ENCODE results near the gene HLA-DRA.
"Not testable (repeated sequence)": the region's sequence is repeated elsewhere in the genome, so short reads cannot be mapped to it uniquely, and the experiment has no call there.

The HLA-DRA gene

DNA sequence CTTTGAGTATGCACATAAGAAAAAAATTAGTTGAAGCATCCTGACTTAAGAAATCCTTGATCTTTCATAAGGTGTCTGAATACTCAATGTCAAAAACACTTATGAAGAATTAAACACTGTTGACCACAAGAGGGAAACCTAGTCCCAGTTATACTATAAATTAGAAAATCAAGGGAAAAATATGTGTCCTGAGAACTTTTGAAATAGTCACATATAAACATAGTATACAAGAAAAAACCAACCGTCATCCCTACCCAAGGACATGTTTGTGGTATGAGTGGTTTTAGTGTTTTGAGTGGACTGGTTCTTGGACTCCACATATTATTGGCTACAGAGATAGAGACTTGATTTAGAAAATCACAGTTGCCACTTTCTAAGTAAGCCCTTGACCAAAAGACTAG, 7.6 kb upstream of the HLA-DRA start:
- DNase-seq: peak; percentile 4

DNA sequence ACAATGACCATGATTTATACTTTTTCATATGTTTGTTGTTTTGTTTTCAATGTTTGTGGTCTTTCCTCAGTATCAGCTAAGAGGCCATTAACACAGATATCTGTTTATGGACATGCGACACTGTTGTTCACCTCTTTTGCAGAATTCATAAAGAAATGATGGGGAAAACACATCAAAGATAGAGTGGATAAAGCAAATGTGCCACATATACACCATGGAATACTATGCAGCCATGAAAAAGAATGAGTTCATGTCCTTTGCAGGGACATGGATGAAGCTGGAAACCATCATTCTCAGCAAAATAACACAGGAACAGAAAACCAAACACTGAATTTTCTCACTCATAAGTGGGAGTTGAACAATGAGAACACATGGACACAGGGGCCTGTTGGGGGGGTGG, 5.7 kb upstream of the HLA-DRA start:
- DNase-seq: not testable (repeated sequence)

DNA sequence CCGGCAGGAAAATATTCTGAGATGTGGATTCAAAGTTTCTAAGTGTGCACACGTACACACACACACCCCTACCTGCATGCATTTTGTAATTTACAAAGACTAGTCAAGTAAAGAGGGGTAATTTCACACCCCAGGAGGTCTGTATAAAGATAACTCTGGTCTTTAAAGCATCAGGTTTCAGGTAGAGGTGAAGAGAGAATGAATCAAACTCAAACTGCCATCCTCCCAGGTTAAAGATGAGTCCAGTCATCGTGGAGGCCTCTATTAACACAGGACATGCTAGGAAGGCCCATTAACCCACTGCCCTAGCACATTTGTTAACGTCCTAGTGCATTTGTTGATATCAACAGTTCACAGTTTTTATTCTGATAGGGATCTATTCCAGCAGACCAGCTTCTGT, 3.5 kb upstream of the HLA-DRA start:
- DNase-seq: no peak

DNA sequence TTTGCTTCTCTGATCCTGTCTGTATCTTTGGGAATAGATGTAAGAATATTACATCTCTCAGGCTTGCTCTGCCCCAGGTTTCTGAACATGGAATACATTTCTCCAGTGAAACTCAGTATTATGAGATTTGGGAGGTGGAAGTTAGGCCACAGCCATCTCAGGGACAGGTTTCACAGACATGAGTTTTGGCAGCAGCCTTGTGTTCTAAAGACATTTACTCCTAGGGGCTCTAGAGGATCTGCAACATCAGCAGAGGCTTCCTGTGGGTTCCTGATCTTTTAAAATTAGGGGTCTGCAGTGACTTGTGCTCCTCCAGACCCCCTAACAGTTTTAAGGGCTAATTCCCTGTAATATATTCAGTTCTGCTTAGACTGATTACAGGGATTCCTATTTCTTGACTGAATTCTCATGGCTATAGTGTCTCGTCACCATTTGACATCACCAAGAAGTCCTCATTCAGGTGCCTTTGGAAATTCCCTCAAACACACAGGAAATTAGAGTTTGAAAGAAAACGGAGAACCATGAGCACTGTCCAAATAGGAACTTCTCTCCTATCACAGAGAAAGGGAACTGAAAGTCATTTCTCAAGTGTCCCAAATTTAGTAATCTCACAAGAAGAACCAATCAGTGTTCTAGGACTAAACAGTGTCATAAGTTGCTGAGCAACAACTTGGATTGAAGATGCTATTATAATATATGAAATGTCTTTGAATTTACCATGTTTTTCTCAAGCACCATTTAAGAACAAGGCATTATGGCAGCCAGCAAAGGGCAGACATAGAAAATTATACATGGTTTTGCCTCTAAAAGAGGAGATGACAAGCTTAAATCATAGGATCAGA, 2.5 kb upstream of the HLA-DRA start:
- no peak for DNase-seq

DNA sequence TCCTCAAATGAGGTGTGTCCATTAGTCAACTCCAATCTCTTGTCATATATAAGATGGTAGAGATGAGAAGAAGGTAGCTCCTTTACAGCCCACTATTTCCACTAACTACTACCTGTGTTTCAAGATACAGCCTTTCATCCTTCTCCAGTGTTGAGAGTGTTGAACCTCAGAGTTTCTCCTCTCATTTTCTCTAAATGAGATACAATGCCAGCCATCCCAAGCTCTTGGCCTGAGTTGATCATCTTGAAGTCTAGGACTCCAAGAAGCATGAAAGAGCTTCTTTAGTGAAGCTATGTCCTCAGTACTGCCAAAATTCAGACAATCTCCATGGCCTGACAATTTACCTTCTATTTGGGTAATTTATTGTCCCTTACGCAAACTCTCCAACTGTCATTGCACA, 548 bp upstream of the HLA-DRA start:
- DNase-seq: no peak

DNA sequence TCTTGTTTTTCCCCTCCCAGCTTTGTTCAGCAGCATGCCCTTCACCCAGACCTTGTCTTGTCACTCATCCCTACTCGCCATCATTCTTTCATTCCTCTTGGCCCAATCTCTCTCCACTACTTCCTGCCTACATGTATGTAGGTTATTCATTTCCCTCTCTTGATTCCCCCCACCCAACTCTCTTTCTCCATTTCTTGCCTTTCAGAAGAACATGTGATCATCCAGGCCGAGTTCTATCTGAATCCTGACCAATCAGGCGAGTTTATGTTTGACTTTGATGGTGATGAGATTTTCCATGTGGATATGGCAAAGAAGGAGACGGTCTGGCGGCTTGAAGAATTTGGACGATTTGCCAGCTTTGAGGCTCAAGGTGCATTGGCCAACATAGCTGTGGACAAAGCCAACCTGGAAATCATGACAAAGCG, 2.6 kb downstream of the HLA-DRA start:
- DNase-seq: no peak

DNA sequence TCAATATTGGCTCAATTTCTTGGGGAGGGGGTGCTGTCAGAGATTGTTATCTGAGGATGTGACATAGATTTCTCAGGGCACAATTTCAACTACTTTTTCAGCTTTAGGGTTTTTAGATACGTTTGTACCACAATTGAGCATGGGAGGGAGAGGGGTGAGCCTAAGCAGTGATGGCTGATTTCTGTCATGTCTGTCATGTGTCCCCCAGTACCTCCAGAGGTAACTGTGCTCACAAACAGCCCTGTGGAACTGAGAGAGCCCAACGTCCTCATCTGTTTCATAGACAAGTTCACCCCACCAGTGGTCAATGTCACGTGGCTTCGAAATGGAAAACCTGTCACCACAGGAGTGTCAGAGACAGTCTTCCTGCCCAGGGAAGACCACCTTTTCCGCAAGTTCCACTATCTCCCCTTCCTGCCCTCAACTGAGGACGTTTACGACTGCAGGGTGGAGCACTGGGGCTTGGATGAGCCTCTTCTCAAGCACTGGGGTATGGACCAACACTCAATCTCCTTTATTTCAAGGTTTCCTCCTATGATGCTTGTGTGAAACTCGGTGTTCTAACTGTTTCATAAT, 3.4 kb downstream of the HLA-DRA start:
- no peak for DNase-seq

DNA sequence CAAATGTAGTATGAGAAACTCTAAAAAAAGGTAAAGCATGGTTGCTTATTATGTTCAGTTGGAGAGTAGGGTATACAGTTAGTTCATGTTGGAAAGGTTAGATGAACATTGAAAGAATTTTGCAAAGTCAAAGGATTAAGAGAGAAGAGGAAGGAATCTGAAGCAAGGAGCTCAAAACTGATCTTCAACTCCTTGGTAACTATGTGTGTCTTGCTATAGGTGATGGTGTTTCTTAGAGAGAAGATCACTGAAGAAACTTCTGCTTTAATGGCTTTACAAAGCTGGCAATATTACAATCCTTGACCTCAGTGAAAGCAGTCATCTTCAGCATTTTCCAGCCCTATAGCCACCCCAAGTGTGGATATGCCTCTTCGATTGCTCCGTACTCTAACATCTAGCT, 4.7 kb downstream of the HLA-DRA start:
- no peak for DNase-seq

DNA sequence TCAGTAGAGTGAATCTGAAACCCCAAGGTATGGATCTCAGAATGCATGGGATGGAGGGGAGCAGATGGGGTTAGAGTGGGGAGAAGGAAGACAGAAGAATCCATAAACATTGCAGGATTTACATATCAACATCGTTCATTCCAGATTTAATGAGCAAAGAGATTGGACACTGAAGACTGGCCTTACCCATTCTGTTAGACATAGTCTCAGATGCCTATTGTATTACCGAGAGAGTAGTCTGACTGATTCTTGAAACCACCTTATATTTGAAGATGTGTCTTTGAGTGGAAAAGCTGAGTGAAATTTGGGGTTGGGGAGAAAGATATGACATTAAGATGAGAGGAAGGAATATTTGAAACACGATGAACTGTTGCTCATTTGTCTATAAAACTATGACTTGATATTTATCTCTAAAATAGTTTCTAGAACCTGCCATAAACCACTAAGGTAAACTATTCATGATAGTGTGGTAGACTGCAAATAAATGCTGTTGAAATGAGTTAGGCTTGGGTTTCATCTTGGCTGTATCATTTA, 5.7 kb downstream of the HLA-DRA start:
- DNase-seq: no peak

DNA sequence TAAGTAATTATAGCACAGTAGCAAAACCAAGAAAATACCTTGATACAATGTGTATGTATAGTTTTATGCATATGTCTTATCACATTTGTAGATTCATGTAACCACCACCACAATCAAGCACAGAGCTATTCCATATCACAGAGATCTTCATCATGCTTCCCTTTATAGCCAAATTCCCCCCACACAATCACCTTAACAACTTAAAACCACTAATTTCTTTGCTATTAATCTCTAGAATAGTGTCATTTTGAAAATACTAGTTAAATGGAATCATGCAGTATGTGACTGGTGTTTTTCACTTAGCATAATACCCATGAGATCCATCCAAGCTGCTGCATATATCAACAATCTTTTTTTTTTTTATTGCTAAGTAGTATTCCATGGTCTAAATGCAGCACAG, 8.2 kb downstream of the HLA-DRA start:
- no peak for DNase-seq

DNA sequence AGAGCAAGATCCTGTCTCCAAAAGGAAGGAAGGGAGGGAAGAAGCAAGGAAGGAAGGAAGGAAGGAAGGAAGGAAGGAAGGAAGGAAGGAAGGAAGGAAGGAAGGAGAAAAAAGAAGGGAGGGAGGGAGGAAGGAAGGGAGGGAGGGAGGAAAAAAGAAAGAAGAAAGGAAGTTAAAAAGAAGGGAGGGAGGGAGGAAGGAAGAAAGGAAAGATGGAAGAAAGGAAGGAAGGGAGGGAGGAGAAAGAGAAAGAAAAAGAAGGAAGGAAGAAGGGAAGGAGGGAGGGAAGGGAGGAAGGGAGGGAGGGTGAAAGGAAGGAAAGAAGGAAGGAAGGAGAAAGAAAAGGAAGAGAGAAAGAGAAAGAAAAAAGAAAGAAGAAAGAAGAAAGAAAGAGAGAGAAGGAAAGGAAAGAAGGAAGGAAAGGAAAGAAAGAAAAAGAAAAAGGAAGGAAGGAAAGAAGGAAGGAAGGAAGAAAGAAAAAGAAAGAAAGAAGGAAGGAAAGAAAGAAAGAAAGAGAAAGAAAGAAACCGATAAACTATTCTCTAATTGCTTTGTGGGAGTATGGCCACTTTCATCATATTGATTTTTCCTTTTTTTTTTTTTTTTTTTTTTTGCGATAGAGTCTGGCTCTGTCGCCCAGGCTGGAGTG, 9.5 kb downstream of the HLA-DRA start:
- no peak for DNase-seq

DNA sequence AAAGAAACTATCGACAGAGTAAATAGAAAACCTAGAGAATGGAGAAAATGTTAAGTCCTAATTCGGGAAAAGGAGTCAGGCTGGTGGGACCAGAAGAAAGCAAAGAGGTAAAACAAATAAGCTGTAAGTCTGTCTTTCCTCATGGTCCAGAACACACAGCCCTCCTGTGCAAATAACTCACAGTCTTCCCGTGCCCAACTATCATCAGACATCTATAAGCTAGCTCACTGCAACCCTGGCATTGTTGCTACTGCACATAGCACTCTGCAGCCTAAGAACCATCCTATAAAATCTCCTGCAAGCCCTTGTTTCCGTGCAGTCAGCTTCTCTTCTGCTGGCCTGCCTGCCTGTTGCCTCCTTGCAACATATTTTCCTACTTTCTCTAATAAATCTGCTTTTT, 17.4 kb downstream of the HLA-DRA start:
- DNase-seq: no peak

DNA sequence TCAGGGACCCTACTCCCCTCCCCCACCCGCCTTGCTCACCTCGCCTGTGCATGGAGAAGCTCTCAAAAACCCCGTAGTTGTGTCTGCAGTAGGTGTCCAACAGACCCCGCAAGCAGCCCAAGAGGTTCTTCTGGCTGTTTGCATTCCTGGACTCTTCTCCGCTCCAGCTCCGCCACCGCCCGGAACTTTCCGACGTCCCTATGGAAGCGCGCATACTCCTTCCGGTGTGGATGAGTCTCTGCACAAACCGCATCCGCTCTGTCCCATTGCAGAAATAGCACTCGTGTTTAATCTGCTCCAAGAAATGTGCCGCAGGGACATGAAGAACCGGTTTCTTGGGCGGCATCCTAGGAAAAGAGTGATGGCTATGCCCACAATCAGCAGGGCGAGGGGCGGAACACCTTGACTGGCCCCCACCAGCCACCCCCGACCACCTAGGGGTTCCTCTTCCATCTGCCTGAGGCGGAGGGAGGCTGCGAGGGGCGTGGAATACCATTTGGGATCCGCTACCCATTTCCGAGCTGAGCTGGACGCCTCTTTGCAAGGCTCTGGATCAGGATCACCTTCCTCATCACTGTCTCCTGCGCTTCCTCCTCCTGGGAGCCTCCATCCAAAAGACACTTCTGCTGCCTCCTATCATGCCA, 20.2 kb downstream of the HLA-DRA start:
- DNase-seq: no peak

DNA sequence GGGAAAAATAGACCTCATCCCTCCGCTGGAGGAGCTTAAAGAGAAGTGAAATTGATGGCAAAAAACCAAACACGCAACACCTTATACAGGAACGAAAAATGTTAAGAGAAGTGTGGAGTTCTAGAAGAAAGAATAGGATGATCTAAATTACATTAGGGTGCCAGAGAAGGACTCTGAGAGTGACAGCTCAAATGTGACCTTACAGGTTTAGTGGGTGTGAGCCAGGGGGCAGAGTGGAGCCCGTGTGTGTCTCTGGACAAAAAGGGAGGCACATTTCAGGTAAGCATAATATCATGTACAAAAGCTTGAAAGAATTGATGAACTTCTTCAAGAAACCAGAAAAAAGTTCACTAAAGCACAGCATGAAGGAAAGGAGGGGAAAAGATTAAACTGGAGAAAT, 20.8 kb downstream of the HLA-DRA start:
- DNase-seq: no peak

DNA sequence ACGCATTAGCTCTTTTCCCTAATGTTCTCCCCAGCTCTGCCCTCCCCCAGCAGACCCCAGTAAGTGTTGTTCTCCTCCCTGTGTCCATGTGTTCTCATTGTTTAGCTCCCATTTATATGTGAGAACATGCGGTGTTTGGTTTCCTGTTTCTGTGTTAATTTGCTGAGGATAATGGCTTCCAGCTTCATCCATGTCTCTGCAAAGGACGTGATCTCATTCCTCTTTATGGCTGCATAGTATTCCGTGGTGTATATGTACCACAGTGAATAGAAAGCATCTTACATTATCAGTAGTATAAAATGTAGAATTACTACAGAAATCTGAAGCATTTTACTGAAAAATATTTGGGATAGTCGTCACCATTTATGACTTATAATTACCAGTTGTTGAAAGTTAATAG, 21.8 kb downstream of the HLA-DRA start:
- DNase-seq: no peak

DNA sequence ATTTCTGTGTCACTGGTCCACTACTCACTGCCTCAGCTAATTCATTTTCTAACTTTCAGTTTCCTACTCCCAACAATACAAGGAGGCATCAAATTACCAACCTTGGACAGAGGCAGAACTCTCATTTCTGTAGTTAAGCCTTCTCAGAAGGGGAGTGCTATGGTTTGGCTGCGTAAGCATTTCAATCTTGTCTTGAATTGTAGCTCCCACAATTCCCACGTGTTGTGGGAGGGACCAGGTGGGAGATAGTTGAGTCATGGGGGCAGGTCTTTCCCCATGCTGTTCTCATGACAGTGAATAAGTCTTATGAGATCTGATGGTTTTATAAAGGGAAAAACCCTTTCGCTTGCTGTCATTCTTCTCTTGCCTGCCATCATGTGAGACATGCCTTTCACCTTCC, 22.9 kb downstream of the HLA-DRA start:
- no peak for DNase-seq

DNA sequence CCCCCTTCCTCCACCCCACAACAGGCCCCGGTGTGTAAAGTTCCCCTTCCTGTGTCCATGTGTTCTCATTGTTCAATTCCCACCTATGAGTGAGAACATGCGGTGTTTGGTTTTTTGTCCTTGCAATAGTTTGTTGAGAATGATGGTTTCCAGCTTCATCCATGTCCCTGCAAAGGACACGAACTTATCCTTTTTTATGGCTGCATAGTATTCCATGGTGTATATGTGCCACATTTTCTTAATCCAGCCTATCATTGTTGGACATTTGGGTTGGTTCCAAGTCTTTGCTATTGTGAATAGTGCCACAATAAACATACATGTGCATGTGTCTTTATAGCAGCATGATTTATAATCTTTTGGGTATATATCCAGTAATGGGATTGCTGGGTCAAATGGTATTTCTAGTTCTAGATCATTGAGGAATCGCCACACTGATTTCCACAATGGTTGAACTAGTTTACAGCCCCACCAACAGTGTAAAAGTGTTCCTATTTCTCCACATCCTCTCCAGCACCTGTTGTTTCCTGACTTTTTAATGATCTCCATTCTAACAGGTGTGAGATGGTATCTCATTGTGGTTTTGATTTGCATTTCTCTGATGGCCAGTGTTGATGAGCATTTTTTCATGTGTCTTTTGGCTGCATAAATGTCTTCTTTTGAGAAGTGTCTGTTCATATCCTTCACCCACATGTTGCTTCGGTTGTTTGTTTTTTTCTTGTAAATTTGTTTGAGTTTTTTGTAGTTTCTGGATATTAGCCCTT, 28.2 kb downstream of the HLA-DRA start:
- DNase-seq: not testable (repeated sequence)

DNA sequence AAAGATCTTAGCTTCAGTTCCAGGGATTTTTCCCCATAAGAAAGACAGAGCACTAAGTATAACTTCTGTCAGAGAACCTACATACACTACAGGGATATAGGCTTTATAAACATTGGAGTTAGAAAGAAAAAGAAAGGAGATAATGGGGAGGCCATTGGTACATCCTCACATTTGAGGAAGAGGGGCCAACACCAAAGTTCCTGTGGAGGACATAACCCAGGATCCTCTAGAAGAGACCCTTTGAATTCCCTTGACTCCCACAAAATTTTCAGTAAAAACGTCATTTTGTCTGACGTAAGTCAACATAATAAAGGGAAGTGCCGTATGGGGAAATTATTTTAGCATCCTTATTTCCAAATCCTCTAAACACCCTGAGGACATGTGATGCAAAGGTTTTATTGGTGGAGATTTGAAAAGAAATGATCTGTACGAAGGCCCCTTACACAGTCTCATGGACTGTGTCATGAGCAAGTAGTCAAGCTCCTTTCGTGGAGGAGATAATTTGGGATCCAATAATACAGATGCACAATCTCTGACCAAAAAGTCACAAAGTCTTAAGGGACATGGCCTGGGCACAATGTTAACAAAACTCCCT, 33.2 kb downstream of the HLA-DRA start:
- DNase-seq: no peak

DNA sequence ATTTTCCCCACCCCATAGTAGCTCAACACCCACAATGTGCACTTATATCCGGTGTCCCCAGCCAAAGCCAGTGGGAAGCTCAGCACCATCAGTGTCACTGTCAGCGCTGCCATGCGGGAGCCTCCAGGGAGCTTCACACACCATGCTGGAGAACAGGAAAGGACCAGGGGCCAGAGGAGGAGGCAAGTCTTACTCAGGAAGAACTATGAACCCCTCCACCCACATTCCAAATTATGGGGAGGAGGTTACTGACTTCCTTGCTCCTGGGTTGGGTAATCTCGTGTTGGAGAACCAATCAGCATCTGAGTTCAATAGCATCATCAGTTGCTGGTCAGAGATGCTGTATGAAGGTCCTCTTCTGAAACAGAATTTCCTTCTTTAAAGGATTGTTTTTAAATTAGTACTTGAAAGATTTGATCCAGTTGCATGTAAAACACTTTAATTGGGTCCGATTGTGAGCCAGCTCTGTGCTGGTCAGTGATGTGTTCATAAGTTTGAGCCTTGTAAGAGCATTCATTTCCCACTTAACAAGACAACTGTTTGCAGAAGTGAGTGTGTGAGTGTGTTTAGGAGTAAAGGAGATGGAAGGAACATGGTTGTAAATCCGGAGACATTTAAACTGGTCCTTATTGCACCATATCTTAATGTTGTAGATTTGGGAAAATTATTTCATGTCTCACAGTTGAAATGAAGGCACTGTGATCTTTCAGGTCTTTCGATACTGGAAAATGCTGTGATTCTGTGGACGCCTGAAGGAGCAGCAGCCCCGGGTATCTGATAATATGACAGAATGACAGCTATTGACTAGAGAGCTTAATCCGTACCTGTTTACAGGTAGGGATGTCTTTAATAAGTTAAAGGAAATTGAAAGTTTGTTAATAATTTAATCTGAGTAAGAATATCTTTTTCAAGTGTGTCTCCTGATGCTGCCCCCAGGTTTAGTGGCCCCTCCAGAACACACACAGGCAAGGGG, 34.0 kb downstream of the HLA-DRA start:
- not testable (repeated sequence) for DNase-seq

DNA sequence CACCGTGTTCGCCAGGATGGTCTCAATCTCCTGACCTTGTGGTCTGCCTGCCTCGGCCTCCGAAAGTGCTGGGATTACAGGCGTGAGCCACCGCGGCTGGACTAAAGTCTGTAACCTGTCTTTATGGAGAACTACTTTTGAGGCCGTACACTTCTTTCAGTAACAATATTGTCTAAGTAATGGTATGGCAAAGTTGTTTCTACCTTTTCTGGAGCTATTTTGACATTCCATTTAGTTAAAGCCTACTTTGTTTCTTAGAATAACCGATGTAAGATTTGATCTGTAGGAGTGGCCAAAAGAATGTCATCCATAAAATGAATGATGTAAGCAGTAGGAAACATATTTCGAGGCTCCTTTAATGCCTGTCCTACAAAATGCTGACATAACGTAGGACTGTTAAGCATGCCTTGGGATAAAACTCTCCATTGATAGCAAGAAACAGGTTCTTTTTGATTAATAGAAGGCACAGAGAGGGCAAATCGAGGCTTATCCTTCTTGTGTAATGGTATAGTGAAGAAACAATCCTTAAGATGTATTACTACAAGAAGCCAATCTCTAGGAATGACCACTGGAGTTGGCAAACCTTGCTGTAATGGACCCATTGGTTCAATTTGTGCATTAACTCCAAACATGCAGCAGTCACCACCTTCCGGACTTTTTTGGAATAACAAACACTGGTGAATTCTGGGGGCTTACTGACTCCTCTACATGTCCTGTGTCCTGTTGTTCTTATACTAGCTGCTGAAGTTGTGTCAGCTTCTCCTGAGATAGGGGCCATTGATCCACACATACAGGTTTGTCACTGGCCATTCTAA, 35.9 kb downstream of the HLA-DRA start:
- DNase-seq: no peak
